ENCODE data around the gene RARB.

Gene RARB

GRCh38 chr3:25478964-25479726, 51.1 kb downstream of the RARB start:
- Histone ChIP-seq H3K27ac (peak overlapping the region; percentile 40 to 82), H3K4me3 (no peak overlapping the region)
- DNase-seq (ENCODE audit: low spot score): no peak
- no peak for TF ChIP-seq CTCF (IDR thresholded peaks at IDR 0.05)

- H3K27ac ChIP-seq: peak overlapping the region in 1 of 2 donors; percentile 42
- DNase-seq (ENCODE audit: low spot score): no peak
- H3K4me3 ChIP-seq: no peak overlapping the region
- no peak for TF ChIP-seq CTCF (IDR thresholded peaks at IDR 0.05)
These were observed 51.6 kb downstream of the RARB start for GRCh38 chr3:25479727-25480010.

DNA sequence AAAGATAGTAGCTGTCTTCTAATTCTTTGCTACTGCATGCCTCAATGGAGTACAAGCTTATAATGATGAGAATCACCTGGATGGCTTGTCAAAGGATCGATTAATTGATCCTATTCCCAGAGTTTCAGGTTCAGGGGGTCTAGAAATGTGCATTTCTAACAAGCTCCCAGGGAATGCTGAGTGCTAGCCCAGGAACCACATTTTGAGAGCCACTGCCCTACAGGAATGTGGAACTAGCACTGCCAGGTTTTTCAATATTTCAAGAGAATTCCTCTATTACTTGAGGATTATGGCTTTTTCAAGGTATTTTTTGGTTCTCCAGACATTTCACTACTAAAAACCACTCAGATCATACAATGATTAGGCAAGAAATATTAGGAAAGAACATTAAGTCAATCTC, 52.7 kb downstream of the RARB start:
- no peak for DNase-seq (ENCODE audit: low spot score)
- no peak overlapping the region for H3K27ac ChIP-seq
- no peak for TF ChIP-seq CTCF (IDR thresholded peaks at IDR 0.05)
- H3K4me3 ChIP-seq: no peak overlapping the region

GRCh38 chr3:25481386-25481785, 53.3 kb downstream of the RARB start:
- DNase-seq (ENCODE audit: low spot score): no peak
- H3K27ac ChIP-seq: no peak overlapping the region
- TF ChIP-seq CTCF (IDR thresholded peaks at IDR 0.05): no peak
- no peak overlapping the region for H3K4me3 ChIP-seq

DNA sequence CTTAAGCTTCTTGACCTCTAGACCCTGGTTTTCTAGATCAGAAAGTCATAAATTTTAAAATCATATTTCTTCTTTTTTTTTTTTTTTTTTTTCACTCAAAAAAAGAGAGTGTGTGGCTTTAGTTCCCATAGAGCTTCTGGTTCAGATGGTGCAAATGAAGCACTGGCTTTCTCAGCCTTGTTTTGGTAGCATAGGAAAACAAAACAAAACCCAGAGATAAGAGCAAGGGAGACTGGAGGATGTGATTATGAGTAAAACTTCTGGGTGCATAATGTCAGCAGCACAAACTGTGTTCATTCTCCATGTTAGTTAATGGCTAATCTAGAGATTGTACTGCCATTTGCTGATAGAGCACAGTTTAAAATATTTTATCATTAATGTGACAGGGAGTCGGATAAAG, 55.4 kb downstream of the RARB start:
- no peak for DNase-seq (ENCODE audit: low spot score)
- TF ChIP-seq CTCF (IDR thresholded peaks at IDR 0.05): no peak
- Histone ChIP-seq H3K4me3 (no peak overlapping the region), H3K27ac (no peak overlapping the region)

DNA sequence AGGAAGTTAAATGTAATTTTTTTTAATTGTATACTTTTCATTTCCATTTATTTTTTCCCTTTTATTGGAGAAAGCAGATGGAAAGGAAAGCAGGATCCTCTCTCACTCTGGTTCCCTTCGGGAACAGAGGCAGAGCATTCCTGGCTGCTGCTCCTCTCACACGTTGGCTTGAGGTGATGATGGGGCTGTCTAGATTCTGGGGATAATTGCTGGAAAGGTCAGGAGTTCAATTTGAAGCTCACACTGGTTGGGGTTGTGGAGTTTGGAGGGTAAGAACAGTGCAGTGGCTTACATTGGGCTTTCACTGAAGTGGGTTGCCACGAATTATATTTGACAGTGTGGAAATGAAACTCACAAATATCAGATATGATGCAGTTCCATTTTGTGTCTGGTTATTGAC, 57.6 kb downstream of the RARB start:
- no peak overlapping the region for H3K27ac ChIP-seq
- H3K4me3 ChIP-seq: no peak overlapping the region
- DNase-seq (ENCODE audit: low spot score): no peak
- TF ChIP-seq CTCF (IDR thresholded peaks at IDR 0.05): no peak

DNA sequence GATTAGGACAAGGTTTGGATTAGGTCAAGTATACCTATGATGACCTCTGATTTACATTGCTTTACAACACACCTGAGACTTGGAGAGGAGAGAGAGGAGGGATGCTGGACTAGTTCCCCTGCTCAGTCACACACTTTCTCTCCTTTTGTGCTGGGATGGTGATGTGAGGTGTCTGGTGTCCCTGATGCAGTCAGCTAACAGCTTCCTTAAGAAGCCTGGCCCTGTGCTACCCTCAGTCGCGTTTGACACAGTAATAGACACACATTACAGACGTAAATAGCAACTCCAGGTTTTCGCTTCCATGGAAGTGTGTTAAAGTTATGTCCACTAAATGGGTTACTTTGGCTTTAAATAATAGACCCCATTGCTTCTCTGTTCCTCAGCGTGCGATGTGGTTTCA, 58.9 kb downstream of the RARB start:
- Histone ChIP-seq H3K4me3 (no peak overlapping the region), H3K27ac (no peak overlapping the region)
- no peak for TF ChIP-seq CTCF (IDR thresholded peaks at IDR 0.05)
- DNase-seq (ENCODE audit: low spot score): no peak

Measured in coronary artery (tissue), 2 donors.